Prostate gland (tissue), 2 donors: ENCODE measurements around the gene ZMYM4.

Experiments
- CTCF ChIP-seq, 4 experiments: fragments of 200-600 bp in 2 of 4; fragments of 450-650 bp in 2 of 4; sonication (generic) in 2 of 4; IDR thresholded peaks; 1 replicate in 3 of 4; 2 replicates in 1 of 4; pipeline ENCODE4 v1.5.1; 2016 to 2019; ENCODE audit warnings: antibody characterized with exemption in 4 of 4, mild to moderate bottlenecking in 2 of 4, moderate library complexity in 2 of 4
- POLR2A ChIP-seq: fragments of 450-650 bp; IDR thresholded peaks from one replicate; pipeline ENCODE4 v1.6.1; 2016; ENCODE audit warnings: antibody characterized with exemption, mild to moderate bottlenecking
- POLR2AphosphoS5 ChIP-seq: sonication (generic); formaldehyde crosslinking; IDR thresholded peaks from one replicate; pipeline ENCODE4 v1.6.1; 2017; ENCODE audit warnings: antibody characterized with exemption

GRCh38 chr1:35282172-35282571 lies 13.7 kb downstream of the ZMYM4 start:
- TF ChIP-seq CTCF (IDR thresholded peaks at IDR 0.05), result no peak
- no peak for TF ChIP-seq POLR2A
- TF ChIP-seq POLR2AphosphoS5, result no peak
